SIG-M5 treated with dmso at 0.1 percent for 504 hours (cell line): ENCODE measurements around the gene TPBGL.
A peak's percentile ranks its signal among the peaks of the same experiment; 100 is the strongest.

ENCODE experiments used
- DNase-seq: peaks from one replicate; lab custom pipeline; 2025; ENCODE audit not compliant: unreplicated experiment; lab: John Stamatoyannopoulos, UW

TPBGL gene

DNA sequence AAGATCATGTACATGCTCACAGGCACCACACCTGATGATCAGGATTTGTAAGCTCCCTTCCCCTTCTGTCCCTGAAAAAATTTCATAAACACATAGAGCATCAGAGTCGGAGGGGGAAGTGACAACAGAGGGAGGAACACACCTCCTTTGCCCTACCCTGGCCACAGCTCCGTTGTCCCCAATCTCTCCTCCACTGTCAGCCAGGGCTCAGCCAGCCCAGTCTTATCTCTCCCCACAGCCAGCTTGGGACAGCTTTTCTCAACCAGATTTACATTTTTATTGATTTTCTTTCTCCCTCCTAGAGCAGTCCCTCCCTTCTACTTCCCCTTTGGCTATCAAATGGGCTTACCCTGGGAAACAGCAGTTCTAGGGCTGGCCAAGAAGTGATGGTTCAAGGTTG is 32.1 kb upstream of the TPBGL start:
- no peak for DNase-seq

DNA sequence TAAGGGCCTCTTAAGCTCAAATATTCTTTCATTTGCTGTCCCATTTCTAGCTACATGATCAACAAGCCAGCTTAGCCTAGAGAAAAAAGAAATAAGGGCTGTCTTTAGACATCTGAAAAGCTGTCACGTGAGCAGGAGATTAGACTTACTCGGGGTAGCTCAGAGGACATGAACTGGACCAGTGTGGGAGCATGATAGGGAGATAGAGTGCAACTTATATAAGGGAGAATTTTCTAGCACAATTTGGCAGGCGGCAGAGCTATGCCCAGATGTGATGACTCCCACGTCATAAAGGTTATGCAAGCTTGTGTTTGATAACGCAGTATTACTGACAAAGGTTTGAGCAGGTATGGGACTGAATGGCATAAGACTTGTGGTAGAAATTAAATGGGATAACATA is 28.2 kb upstream of the TPBGL start:
- no peak for DNase-seq

DNA sequence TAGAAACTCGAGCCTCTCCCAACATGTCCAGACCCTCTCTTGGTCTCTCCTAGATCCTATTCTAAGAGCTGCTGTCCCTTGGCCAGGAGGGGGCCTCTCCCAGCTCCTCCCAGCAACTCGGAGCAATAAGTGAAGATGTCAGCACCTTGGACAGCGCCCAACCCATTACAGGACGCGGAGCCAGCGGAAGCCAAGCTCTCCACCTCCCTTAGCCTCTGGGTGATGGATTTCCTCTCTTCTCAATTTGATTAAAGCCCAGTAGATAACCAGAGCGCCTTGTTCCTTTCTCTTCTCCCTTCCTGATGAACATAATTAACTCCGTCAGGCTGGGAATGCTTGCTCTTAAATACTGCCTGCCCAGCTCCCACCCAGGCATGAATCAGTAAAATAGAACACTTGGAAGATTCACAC is 26.2 kb upstream of the TPBGL start:
- peak; percentile 79 for DNase-seq

DNA sequence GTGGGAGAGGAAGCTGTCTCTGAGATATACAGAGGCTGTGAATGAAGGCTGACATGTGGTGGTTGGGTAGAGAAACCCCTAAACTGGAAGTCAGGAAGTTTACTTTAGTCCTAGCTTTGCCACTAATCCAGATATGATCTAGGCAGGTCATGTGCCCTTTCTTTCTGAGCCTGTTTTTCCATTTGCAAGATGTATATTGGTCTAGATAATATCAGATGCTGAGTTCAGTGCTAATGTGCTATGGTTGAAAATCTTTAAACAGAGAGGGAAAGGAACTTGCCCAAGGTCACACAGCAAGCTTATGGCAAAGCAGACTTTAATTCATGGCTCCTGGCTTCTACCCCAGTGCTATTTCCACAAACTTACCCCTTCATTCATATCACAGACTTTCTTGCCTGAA is 25.7 kb upstream of the TPBGL start:
- DNase-seq, result no peak

DNA sequence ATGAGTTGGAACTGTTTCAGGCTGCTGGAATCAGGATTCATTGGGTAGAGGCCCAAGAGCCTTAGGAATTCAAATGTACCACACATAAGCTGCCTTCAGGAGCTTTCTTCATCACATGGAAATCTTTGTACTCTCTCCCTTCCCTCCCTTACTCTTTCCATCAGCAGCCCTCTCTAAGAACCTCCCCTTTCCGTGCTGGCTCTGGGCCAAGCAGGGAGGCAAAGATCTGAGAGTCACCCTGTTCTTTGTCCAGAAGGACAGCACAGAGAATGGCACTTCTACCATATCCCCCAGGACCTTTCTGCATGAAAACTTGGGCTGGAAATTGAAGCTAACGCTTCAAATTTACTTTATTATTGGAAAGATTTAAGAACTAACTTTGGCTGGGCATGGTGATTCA is 20.7 kb upstream of the TPBGL start:
- DNase-seq, result no peak

DNA sequence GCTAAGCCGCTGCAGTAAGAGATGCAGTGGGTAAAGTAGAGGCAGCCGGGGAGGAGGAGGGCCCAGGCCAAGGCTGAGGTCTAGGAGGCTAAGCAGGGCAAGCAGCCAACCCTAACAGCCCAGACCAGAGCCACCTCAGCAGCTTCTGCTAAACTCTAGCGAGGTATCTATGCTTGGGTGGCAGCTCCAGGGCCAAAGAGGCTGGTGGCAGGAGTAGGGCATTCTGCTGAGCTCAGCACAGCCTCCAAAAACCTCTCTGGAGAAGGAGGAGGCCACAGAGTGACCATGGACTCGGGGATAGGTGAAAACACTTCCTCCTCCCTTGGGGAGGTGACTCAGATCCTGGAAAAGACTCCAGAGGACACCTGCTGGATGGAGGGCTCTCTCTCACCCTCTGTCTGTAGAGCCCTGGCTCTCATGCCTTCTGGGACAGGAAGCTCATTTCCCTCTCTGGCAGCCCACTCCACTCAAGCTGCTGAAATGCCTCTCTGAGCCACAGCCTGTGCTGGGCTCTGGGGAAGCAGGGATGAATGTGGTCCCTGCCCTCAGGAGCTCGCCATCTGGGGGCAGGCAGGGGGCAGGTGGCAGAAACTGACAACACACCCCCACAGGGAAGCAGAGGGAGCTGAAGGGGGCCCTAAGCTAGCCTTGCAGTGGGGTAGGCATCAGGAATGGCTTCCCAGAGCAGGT is 16.5 kb upstream of the TPBGL start:
- DNase-seq, result no peak

DNA sequence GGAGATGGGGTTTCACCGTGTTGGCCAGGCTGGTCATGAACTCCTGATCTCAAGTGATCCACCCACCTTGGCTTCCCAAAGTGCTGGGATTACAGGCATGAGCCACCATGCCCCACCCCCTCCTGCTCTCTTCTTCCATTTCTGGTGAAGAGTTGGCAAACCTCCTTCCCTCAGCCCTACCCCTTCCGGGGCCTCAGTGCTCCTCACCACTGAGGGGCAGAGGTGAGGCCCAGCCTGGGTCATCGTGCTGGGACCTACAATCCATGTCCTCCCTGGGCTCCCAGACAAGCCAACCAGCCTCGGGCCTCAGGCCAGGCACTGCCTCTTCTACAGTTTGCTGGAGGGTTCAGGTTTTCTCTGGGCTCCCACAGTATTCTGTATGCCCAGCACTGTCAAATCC is 14.8 kb upstream of the TPBGL start:
- no peak for DNase-seq

DNA sequence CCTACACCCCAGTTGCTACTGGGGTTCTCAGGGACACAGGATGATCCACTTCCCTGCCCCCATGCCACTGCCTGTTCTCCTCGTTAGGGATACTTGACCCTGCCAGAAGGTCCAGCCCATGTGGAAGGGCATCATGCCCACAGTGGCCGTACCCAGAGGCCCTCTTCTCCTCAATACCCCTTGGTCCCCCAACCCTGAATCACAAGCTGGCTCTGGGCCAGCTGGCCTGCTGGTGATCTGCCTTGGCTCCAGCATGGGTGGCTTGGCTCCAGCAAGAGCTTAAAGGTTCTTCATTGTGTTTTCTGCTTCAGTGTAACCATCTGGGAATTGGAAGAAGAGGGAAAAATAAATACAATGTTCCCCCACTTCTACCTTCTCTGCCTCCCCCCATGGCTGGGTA is 11.1 kb upstream of the TPBGL start:
- DNase-seq, result no peak

DNA sequence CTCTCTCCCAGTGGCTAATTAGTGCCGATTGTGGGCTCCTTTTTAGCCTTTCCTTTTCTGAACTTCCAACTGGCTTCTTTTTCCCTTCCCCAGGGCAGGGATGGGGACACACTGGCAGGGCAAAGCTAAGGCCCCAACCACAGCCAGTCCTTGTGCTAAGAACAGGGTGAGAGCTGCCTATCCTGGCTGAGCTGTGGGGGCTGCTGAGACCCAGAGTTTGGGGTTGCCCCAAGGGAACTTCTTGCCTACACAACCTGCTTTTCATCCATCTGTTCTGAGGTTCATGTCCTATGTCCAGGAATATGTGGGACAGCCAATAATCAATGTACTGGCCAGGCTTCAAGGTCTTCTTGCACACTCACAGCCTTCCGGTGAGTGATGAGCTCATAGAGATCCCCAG is 10.0 kb upstream of the TPBGL start:
- no peak for DNase-seq

DNA sequence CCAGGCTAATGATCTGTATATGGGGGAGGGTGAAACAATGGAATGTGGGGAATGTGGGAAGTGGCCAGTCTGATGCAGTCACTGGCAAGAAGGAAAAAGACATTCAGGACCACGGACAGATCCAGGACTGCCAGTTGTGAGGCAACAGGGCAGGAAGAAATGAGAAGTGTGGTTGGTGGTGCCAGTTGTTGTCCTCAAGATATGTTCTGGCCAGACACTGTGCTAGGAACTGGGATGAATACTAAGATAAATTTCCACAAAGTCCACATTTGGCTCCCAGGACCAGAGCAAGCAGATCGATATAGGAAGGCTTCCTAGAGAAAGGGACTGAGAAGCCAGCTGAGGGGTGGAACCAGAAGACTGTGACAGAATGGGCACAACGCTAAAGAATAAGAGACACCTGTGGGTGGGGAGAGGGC is 6.8 kb upstream of the TPBGL start:
- peak; percentile 51 for DNase-seq

DNA sequence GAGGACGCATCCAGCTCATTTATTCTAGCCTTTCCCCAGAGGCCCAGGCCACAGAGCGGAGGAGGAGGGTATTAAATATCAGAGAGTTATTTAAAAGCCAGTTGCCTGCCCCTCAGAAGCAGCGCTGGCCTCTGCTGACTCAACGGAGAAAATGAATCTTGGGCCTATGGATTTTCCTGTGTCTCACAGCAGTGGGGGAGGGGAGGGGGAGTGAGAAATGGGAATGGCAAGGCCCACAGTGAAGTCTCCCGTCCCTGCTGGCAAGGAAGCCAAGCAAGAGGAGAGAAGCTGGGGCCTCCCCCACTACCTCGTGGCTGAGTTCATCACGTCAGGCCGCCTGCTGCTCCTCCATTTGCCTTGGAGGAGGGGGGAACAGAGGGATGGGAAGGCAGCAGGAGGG is 4.5 kb upstream of the TPBGL start:
- DNase-seq, result no peak

DNA sequence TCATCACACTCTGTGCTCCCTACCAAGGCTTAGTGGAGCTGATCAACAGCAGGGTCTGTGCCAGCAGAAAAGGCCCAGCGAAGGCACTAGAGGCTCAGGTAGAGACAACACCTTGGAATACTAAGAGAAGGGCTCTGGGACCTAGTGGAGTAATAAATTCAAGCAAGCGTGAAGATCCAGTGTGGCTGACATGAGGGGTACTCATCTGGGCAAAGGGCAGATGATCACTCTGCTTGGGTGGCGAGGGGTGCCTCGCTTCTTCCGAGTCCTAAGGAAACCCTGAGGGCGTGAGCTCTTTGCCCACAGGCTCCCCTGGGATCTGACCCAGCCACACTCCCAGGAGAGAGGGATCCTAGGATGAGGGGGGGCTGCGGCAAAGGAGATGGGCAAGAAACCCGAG is 3.5 kb upstream of the TPBGL start:
- no peak for DNase-seq

DNA sequence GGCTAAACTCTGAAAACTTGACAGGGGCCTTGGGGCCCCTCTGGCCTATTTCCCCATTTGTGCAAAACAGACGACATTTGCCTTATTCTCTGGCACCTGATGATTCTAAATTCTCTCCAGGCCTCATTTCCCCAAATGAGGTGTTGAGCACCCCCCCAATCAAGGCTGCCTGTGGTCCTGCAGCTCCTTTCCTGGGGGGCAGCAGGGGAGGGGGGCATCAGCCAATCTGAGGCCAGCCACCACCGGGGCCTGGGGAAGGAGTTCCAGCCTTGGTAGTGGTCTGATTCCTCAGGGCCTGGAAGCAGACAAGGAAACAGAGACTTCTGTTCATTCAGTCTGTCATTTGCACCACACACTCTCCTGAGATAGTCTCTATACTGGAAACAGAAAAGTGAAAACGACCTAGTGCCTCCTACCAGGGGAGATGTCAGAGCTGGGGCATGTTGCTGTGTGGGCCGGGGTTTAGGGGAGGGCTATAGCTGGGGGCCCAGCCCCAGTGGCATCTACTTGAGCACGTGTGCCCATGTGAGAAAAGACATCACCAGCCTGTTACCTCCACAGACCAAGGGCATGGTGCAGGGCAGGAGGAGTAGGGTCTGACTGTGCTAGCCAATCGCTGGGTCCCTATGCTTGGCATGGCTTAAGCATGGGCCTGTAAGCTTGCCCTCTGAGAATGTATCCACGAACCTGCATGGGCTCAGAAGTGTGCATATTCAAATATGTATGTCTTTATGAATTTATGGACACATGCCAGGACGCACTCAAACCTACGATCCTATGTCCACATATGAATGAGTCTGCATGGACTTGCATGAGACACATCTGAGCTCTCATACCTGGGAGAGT is 1.8 kb upstream of the TPBGL start:
- DNase-seq, result no peak

DNA sequence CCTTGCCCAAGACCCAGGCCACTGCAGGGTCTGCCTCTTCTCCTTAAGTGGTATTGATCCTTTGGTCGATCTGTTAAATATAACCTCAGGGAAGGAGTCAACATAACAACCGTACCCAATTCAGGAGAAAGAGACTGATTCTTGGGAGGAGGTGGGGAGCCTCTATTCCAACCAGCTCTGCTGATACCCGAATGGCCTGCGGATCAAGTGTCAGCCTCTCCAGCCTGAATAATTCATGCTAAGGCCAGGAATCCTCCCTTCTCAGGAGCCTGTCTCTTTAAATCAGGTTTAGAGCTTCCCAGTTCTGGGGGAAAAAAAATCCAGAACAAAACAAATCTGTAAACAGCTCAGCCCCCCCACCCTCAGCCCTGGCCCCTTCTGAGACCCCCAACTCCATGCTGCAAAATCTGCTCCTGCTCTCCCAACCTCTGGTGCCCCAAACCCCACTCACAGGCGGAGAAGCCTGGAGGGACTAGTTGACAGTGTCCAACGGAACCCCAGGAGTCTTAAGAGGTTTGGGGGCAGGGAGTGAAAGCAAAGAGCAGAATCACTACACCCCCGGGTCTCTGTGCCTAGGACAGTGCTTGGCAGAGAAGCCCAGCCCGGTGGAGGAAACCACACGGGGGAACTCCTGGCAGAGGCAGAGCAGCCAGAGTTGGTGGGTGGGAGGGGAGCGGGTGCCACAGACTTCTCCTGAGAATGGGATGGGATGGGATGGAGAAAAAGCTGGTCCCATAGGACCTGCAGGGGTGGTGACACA is 863 bp upstream of the TPBGL start:
- no peak for DNase-seq

DNA sequence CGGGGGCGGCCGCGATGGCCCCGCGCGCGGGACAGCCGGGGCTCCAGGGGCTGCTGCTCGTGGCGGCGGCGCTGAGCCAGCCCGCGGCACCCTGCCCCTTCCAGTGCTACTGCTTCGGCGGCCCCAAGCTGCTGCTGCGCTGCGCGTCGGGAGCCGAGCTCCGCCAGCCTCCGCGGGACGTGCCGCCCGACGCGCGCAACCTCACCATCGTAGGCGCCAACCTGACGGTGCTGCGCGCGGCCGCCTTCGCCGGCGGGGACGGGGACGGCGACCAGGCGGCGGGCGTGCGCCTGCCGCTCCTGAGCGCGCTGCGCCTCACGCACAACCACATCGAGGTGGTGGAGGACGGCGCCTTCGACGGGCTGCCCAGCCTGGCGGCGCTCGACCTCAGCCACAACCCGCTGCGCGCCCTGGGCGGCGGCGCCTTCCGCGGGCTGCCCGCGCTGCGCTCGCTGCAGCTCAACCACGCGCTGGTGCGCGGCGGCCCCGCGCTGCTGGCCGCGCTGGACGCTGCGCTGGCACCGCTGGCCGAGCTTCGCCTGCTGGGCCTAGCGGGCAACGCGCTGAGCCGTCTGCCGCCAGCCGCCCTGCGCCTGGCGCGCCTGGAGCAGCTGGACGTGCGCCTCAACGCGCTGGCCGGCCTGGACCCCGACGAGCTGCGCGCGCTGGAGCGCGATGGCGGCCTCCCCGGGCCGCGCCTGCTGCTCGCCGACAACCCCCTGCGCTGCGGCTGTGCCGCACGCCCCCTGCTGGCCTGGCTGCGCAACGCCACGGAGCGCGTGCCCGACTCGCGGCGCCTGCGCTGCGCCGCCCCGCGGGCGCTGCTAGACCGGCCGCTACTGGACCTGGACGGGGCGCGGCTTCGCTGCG is 697 bp downstream of the TPBGL start:
- DNase-seq, result peak; percentile 60

DNA sequence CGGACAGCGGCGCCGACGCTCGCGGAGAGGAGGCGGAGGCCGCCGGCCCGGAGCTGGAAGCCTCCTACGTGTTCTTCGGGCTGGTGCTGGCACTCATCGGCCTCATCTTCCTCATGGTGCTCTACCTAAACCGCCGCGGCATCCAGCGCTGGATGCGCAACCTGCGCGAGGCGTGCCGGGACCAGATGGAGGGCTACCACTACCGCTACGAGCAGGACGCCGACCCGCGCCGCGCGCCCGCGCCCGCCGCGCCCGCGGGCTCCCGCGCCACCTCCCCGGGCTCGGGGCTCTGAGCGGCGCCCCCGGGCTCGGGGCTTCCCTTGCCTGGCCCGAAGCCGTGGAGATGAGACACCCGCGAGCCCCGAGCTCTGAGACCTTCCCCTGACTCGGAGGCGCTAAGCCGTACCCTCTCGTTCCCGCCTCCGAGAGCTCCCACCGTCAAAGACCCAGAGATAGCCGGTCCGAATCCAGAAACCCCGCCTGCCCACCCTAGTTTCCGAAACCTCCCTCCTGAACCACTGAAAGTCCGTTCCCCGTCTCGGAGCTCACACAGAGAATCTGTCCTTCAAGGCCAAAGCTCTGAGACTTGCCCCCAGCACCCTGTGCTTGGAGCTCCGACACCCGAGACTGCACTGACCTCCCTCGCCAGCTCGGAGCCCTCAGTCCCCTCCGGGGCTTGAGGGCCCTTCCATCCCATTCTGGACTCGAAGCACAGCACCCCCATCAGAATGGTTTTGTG is 1.5 kb downstream of the TPBGL start:
- DNase-seq, result no peak

DNA sequence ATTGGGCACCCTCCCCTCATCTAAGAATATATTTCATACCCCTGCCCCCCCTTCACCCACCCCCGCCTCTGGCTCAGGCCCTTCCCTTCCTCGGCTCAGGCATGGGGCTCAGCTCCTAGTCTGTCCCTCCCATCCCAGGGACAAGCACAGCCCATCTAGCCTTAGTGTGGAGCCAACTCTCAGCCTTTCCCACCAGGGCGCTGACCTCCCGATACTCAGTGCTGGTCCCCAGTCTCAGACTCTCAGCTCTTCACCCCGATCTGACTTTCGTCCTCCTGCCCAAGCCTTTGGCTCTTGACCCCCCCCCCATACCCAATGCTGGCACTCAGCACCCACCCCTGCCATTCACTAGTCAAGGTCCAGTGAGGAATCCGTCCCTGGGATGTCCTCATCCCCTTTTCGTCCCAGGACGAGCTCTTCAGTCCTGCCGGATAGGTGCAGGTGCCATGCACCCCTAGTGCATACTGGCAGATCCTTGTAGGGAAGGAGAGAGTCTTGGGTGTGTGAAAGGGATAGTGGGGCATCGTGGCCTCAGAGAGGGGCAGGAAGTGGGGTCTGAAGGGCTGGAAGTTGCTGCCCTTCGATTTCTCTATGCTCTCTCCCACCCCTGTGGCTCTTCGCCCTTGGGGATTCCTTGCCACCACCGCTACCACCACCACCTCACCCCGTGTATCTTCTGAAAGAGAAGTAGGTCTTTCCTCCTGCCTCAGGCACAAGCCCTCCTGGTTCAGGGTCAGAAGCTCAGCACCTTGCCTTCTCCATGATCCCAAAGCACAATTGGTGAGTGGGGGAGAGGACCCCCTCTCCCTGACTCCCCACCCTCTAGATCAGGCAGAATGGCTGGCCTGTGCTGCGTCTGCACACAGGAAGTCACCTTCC is 2.4 kb downstream of the TPBGL start:
- DNase-seq, result no peak

DNA sequence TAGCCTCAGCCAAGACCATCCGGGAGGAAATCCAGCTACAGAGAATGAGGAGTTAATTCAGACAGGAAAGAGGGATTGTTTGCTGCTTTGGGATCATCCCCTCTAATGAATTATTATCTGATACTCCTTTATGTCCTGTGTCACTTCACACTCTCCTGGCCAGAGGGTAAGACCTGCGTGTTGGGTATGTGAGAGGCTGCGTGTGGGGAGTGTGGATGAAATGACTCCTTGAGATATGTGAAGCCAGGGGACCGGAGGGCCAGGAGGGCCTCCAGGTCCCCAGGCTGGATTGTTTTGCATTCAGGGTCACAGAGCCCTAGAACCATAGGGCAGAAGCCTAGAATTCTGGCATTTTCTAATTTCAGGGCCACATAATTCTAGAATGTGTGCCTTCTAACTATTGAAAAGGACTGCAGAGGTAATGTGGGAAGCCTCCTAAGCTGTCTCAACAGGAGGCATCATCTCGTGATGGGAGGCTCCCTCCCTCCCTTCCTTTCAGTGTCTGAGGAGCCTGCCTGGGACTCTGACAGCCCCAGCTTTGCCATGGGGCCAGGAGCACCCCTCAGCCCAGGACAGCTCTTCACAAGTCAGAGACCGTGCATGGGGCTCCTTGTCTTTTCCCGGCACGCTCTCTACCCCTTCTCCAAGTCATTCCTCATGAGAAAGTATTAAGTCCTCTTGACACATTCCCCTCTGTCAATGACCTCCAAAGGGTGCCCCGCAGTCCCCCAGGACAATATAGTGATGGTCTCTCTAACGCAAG is 3.7 kb downstream of the TPBGL start:
- no peak for DNase-seq
